Measurements from ENCODE around the gene IDH1.

GRCh38 chr2:208278549-208278948, 23.7 kb upstream of the IDH1 start:
- no peak for TF ChIP-seq CTCF (IDR thresholded peaks at IDR 0.05; ENCODE audit: low read depth, low read length, poor library complexity, severe bottlenecking)
- TF ChIP-seq EZH2phosphoT487 (IDR thresholded peaks at IDR 0.05; ENCODE audit: borderline replicate concordance, low read length) = no peak
